HepG2 (cell line): ENCODE results near the gene SRSF2. TPM values are rescaled to one million over a fixed set of nuclear protein-coding genes. Genes with fewer than 3 reads are reported as not detected.
A peak's percentile ranks its signal among the peaks of the same experiment; 100 is the strongest.

Source experiments
- AKAP8 ChIP-seq: sonication (generic); formaldehyde crosslinking; IDR thresholded peaks from 2 replicates; pipeline ENCODE4 v1.5.1; 2020; ENCODE audit warnings: mild to moderate bottlenecking, missing genetic modification reagents
- ATF7-NPFF ChIP-seq: sonication (generic); formaldehyde crosslinking; IDR thresholded peaks from 2 replicates; pipeline ENCODE4 v1.8.1; 2023; ENCODE audit warnings: mild to moderate bottlenecking, low read depth, missing genetic modification reagents, moderate library complexity
- BRCA1 ChIP-seq: sonication (generic); formaldehyde crosslinking; IDR thresholded peaks from 2 replicates; pipeline ENCODE4 v1.4.0; 2020; ENCODE audit warnings: missing genetic modification reagents
- BRD4 ChIP-seq: sonication (generic); formaldehyde crosslinking; IDR thresholded peaks from 2 replicates; pipeline ENCODE4 v1.4.0; 2020; ENCODE audit warnings: missing genetic modification reagents
- HDAC6 ChIP-seq: fragments of 200-600 bp; sonication (generic); IDR thresholded peaks from 2 replicates; pipeline ENCODE4 v1.7.0; 2017; ENCODE audit warnings: mild to moderate bottlenecking, antibody characterized with exemption, low read length, low read depth
- IRF2 ChIP-seq: IDR thresholded peaks from 2 replicates; pipeline ENCODE4 v1.6.1; 2018; ENCODE audit warnings: missing genetic modification reagents, missing compliant biosample characterization
- ISX ChIP-seq: sonication (generic); formaldehyde crosslinking; conservative IDR thresholded peaks from 2 replicates; pipeline ENCODE4 v1.5.0; 2020; ENCODE audit warnings: missing genetic modification reagents
- KAT2B ChIP-seq: fragments of 150-350 bp; IDR thresholded peaks from 2 replicates; pipeline ENCODE4 v1.6.1; 2014; ENCODE audit warnings: low read depth, low read length, borderline replicate concordance
- MATR3 ChIP-seq: sonication (generic); formaldehyde crosslinking; IDR thresholded peaks from 2 replicates; pipeline ENCODE4 v1.4.0; 2020; ENCODE audit warnings: missing genetic modification reagents
- NKX3-1 ChIP-seq: sonication (generic); formaldehyde crosslinking; IDR thresholded peaks from 2 replicates; pipeline ENCODE4 v1.5.0; 2020; ENCODE audit warnings: missing genetic modification reagents
- RCOR2 ChIP-seq: IDR thresholded peaks from 2 replicates; pipeline ENCODE4 v1.6.1; 2016; ENCODE audit warnings: missing biosample characterization, missing genetic modification reagents
- SNRNP70 ChIP-seq: fragments of 200-400 bp; formaldehyde crosslinking; IDR thresholded peaks from 2 replicates; pipeline ENCODE4 v1.6.1; 2017; ENCODE audit warnings: mild to moderate bottlenecking, low read depth, low read length, moderate library complexity
- ZNF224 ChIP-seq: sonication (generic); formaldehyde crosslinking; IDR thresholded peaks from 2 replicates; pipeline ENCODE4 v1.5.0; 2020; ENCODE audit warnings: mild to moderate bottlenecking, missing genetic modification reagents
- ZNF292 ChIP-seq: sonication (generic); formaldehyde crosslinking; IDR thresholded peaks from 2 replicates; pipeline ENCODE4 v1.8.1; 2022; ENCODE audit warnings: mild to moderate bottlenecking, low read depth, missing genetic modification reagents, borderline replicate concordance
- ZNF335 ChIP-seq: sonication (generic); formaldehyde crosslinking; IDR thresholded peaks from 2 replicates; pipeline ENCODE4 v1.4.0; 2020; ENCODE audit warnings: missing genetic modification reagents
- ZNF484 ChIP-seq: sonication (generic); formaldehyde crosslinking; IDR thresholded peaks from 2 replicates; pipeline ENCODE4 v1.5.1; 2020; ENCODE audit warnings: mild to moderate bottlenecking, low read depth, missing genetic modification reagents, borderline replicate concordance
- ZNF577 ChIP-seq: sonication (generic); formaldehyde crosslinking; IDR thresholded peaks from 2 replicates; pipeline ENCODE4 v1.4.0; 2020; ENCODE audit warnings: mild to moderate bottlenecking, low read depth, missing genetic modification reagents, borderline replicate concordance
- ZNF879 ChIP-seq: sonication (generic); formaldehyde crosslinking; IDR thresholded peaks from 2 replicates; pipeline ENCODE4 v1.8.1; 2023; ENCODE audit warnings: missing genetic modification reagents
- polyA plus RNA-seq, 8 experiments: library from polyadenylated mRNA; depleted of rRNA in 3 of 8; stranded (reverse) in 7 of 8; unstranded in 1 of 8; fragments of >200 nt; fragmentation: Illumina TruSeq in 4 of 8; extraction: Trizol in 4 of 8; gene quantifications; 2 replicates each; pipeline versions ENCODE4 v1.2.1 to v1.2.3, GENCODE V29; 2011 to 2016; ENCODE audit warnings: low read depth in 4 of 8, missing spikeins in 1 of 8, mixed read lengths in 1 of 8; ENCODE audit not compliant: insufficient read depth in 1 of 8
- total RNA-seq, 5 experiments: library from RNA; depleted of rRNA; stranded (reverse); fragments of >200 nt; fragmentation: Illumina TruSeq; extraction: Trizol; gene quantifications; 2 replicates each; pipeline ENCODE4 v1.2.3, GENCODE V29; 2016; ENCODE audit warnings: low read depth in 1 of 5
- TF ChIP-seq, protein P1 (sequence below): sonication (generic); formaldehyde crosslinking; IDR thresholded peaks from 2 replicates; pipeline ENCODE4 v1.8.0; 2022; ENCODE audit warnings: mild to moderate bottlenecking, missing genetic modification reagents; ENCODE audit not compliant: insufficient replicate concordance
- TF ChIP-seq, protein P2 (sequence below): IDR thresholded peaks from 2 replicates; pipeline ENCODE4 v1.6.1; 2018; ENCODE audit warnings: missing genetic modification reagents
- TF ChIP-seq, protein P3 (sequence below): IDR thresholded peaks from 2 replicates; pipeline ENCODE4 v1.6.1; 2012; ENCODE audit warnings: inconsistent platforms
- TF ChIP-seq, protein P4 (sequence below), 2 experiments: sonication (generic) in 1 of 2; formaldehyde crosslinking in 1 of 2; IDR thresholded peaks; 2 replicates each; pipeline versions ENCODE4 v1.5.1 to v1.6.1; 2011 to 2020; ENCODE audit warnings: borderline replicate concordance in 1 of 2, low read depth in 1 of 2, low read length in 1 of 2, mild to moderate bottlenecking in 1 of 2, missing genetic modification reagents in 1 of 2, moderate library complexity in 1 of 2
- TF ChIP-seq, protein P5 (sequence below): fragments of 450-650 bp; IDR thresholded peaks from 2 replicates; pipeline ENCODE4 v1.6.1; 2017

The SRSF2 gene
- total and polyA plus RNA-seq, 2 of the 13 experiments (the other 11 are each of a cell fraction or from before 2014, with no cell fraction given), result 306 to 319 TPM

DNA sequence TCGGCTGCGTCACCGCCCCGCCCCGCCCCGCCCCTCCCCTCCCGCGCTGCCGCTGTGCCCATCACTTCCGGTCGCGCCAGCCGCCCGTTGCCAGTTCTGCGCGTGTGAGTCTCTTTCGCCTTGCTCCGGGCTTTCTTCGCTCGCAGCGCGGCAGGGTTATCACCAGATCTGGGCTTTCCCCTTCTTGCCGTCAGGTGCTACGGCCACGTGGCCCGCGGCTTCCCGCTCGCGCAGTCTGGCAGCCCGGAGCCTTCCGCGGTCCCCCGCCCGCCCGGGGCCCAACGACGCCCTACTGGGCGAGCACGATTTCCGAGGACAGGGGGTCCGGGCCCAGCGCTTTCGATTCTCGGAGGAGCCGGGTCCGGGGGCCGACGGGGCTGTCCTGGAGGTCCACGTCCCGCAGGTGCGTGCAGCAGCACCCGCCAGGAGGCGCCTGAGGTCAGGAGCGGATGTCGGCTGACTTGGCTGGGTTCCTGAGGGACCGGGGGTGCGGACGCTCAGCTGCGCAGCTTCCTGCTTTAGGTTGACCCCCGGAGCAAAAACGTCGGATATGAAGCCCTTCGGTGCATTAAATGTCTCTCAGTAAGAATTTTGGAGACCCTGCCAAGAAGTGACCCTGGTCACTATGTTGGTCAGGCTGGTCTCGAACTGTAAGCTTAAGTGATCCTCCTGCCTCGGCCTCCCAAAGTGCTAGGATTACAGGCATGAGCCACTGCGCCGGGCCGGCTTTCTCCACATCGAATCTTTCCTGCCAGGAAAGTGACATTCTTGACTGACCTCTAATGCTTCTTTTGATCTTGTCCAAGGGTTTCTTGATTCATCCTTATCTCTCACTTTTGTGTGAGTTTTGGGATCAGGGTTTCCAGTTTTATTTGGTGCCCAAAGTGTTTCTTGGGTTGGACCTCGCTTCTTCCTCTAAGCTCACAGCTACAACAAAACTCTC lies 10.1 kb downstream of the SRSF2 start, which contains the start of gene METTL23 (continued):
- TF ChIP-seq ZNF224, result no peak
- TF ChIP-seq, protein P1, sequence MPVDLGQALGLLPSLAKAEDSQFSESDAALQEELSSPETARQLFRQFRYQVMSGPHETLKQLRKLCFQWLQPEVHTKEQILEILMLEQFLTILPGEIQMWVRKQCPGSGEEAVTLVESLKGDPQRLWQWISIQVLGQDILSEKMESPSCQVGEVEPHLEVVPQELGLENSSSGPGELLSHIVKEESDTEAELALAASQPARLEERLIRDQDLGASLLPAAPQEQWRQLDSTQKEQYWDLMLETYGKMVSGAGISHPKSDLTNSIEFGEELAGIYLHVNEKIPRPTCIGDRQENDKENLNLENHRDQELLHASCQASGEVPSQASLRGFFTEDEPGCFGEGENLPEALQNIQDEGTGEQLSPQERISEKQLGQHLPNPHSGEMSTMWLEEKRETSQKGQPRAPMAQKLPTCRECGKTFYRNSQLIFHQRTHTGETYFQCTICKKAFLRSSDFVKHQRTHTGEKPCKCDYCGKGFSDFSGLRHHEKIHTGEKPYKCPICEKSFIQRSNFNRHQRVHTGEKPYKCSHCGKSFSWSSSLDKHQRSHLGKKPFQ, result no peak
- peak; percentile 46; the same call in 1 of the 2 replicates for TF ChIP-seq BRD4 (CRISPR knock-in tag)
- peak; percentile 67 for TF ChIP-seq NKX3-1 (CRISPR knock-in tag)
- no peak; the same call in none of the 2 replicates for TF ChIP-seq AKAP8
- 0 out of 2 replicates have a peak, but pooled peaks have one; percentile 38 for TF ChIP-seq IRF2
- TF ChIP-seq, protein P2, sequence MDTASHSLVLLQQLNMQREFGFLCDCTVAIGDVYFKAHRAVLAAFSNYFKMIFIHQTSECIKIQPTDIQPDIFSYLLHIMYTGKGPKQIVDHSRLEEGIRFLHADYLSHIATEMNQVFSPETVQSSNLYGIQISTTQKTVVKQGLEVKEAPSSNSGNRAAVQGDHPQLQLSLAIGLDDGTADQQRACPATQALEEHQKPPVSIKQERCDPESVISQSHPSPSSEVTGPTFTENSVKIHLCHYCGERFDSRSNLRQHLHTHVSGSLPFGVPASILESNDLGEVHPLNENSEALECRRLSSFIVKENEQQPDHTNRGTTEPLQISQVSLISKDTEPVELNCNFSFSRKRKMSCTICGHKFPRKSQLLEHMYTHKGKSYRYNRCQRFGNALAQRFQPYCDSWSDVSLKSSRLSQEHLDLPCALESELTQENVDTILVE, result no peak; the same call in 1 of the 2 replicates
- TF ChIP-seq BRCA1 (CRISPR knock-in tag), result no peak
- no peak; the same call in 1 of the 2 replicates for TF ChIP-seq ATF7-NPFF
- TF ChIP-seq ISX, result no peak
- peak; percentile 14; the same call in 1 of the 2 replicates for TF ChIP-seq ZNF335
- no peak for TF ChIP-seq KAT2B
- TF ChIP-seq, protein P3, sequence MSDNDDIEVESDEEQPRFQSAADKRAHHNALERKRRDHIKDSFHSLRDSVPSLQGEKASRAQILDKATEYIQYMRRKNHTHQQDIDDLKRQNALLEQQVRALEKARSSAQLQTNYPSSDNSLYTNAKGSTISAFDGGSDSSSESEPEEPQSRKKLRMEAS, result peak; percentile 86
- TF ChIP-seq ZNF577, result no peak
- peak; percentile 74; the same call in 1 of the 2 replicates for TF ChIP-seq ZNF484 (CRISPR knock-in tag)
- TF ChIP-seq, protein P4, sequence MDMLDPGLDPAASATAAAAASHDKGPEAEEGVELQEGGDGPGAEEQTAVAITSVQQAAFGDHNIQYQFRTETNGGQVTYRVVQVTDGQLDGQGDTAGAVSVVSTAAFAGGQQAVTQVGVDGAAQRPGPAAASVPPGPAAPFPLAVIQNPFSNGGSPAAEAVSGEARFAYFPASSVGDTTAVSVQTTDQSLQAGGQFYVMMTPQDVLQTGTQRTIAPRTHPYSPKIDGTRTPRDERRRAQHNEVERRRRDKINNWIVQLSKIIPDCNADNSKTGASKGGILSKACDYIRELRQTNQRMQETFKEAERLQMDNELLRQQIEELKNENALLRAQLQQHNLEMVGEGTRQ (IDR thresholded peaks at IDR 0.05; ENCODE audit: low read depth, low read length), result no peak
- TF ChIP-seq, protein P4 (CRISPR knock-in tag; IDR thresholded peaks at IDR 0.05; ENCODE audit: borderline replicate concordance), result no peak; the same call in 1 of the 2 replicates
- no peak for TF ChIP-seq MATR3 (CRISPR knock-in tag)
- TF ChIP-seq ZNF879, result no peak; the same call in 1 of the 2 replicates
- TF ChIP-seq SNRNP70, result no peak
- TF ChIP-seq HDAC6, result no peak
- no peak; the same call in 1 of the 2 replicates for TF ChIP-seq ZNF292 (CRISPR knock-in tag)
- 0 out of 2 replicates have a peak, but pooled peaks have one; percentile 28 for TF ChIP-seq RCOR2
- TF ChIP-seq, protein P5, sequence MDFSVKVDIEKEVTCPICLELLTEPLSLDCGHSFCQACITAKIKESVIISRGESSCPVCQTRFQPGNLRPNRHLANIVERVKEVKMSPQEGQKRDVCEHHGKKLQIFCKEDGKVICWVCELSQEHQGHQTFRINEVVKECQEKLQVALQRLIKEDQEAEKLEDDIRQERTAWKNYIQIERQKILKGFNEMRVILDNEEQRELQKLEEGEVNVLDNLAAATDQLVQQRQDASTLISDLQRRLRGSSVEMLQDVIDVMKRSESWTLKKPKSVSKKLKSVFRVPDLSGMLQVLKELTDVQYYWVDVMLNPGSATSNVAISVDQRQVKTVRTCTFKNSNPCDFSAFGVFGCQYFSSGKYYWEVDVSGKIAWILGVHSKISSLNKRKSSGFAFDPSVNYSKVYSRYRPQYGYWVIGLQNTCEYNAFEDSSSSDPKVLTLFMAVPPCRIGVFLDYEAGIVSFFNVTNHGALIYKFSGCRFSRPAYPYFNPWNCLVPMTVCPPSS, result no peak
